Uterus (tissue), 4 donors: ENCODE results near the gene SH3TC1. TPM values are rescaled to one million over a fixed set of nuclear protein-coding genes. Genes with fewer than 3 reads are reported as not detected.

Experiments
- DNase-seq, 2 donors: peaks; one replicate each; pipeline ENCODE4 v3.0.0-alpha.2; 2019 to 2020
- H3K27ac ChIP-seq, 2 donors: fragments of 200-600 bp; sonication (generic); 1 replicate in 1 of 2; 2 replicates in 1 of 2; pipeline ENCODE4 v1.5.1; 2016 to 2018
- H3K27me3 ChIP-seq, 2 donors: fragments of 200-600 bp; sonication (generic); one replicate each; pipeline ENCODE4 v1.5.1; 2018 to 2019; ENCODE audit warnings: control low read depth in 1 of 2
- H3K36me3 ChIP-seq, 2 donors: fragments of 200-600 bp; sonication (generic); one replicate each; pipeline ENCODE4 v1.5.1; 2019; ENCODE audit warnings: control low read depth in 1 of 2
- H3K4me1 ChIP-seq, 2 donors: fragments of 200-600 bp; sonication (generic); one replicate each; pipeline ENCODE4 v1.5.1; 2018 to 2019; ENCODE audit warnings: control low read depth in 1 of 2
- H3K4me3 ChIP-seq, 2 donors: fragments of 200-600 bp; sonication (generic); 1 replicate in 1 of 2; 2 replicates in 1 of 2; pipeline ENCODE4 v1.5.1; 2018 to 2019; ENCODE audit warnings: mild to moderate bottlenecking in 1 of 2
- H3K9me3 ChIP-seq, 2 donors: fragments of 200-600 bp; sonication (generic); one replicate each; pipeline ENCODE4 v1.5.1; 2019; ENCODE audit warnings: control low read depth in 1 of 2
- POLR2A ChIP-seq, 2 donors: fragments of 450-650 bp; IDR thresholded peaks; one replicate each; pipeline ENCODE4 v1.6.1; 2016; ENCODE audit warnings: antibody characterized with exemption in 2 of 2, mild to moderate bottlenecking in 1 of 2, moderate library complexity in 1 of 2
- intact Hi-C: fragments of 100-400 bp; cut with DNase I; formaldehyde crosslinking; loops from one replicate; pipeline ENCODE4 v1.15.1; 2023; ENCODE audit warnings: low total_unique reads
- total RNA-seq, 4 donors: library from RNA; depleted of rRNA in 3 of 4; stranded (reverse); fragments of >200 nt in 3 of 4; gene quantifications; one replicate each; pipeline versions ENCODE4 v1.1.0 to v1.2.4, GENCODE V29; 2014 to 2023
- TF ChIP-seq, protein P1 (sequence below), 4 experiments: fragments of 200-600 bp in 2 of 4; fragments of 450-650 bp in 2 of 4; sonication (generic) in 2 of 4; IDR thresholded peaks; one replicate each; pipeline ENCODE4 v1.5.1; 2016 to 2019; ENCODE audit warnings: antibody characterized with exemption in 4 of 4, mild to moderate bottlenecking in 2 of 4, moderate library complexity in 1 of 4
- donor health status: DM: yes; HTN: yes; CAD: no.

Gene SH3TC1
- total RNA-seq, 4 donors from 2014 or later, result 5.1 to 16.4 (median 11.3) TPM

DNA sequence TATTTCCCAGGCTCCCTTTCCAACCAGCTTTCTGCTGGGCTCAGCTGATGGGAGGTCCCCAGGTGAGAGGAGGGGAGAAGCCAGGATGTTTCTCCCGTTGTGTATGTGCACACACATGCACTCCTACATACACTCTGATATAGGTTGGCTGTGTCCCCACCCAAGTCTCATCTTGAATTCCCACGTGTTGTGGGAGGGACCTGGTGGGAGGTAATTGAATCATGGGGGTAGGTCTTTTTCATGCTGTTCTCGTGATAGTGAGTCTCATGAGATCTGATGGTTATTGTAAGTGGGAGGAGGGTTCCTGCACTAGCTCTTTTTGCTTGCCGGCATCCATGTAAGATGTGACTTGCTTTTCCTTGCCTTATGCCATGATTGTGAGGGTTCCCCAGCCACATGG is 58.8 kb downstream of the SH3TC1 start:
- intact Hi-C loops, result no loop called here
- Histone ChIP-seq H3K27me3 (no peaks in the 10 kb centered on the region), H3K9me3 (no peaks in the 10 kb centered on the region), H3K36me3 (no peaks in the 10 kb centered on the region), H3K4me3 (no peak overlapping the region), H3K27ac (no peak overlapping the region), H3K4me1 (no peaks in the 10 kb centered on the region)
- no peak for TF ChIP-seq POLR2A (IDR thresholded peaks at IDR 0.05)
- TF ChIP-seq, protein P1, sequence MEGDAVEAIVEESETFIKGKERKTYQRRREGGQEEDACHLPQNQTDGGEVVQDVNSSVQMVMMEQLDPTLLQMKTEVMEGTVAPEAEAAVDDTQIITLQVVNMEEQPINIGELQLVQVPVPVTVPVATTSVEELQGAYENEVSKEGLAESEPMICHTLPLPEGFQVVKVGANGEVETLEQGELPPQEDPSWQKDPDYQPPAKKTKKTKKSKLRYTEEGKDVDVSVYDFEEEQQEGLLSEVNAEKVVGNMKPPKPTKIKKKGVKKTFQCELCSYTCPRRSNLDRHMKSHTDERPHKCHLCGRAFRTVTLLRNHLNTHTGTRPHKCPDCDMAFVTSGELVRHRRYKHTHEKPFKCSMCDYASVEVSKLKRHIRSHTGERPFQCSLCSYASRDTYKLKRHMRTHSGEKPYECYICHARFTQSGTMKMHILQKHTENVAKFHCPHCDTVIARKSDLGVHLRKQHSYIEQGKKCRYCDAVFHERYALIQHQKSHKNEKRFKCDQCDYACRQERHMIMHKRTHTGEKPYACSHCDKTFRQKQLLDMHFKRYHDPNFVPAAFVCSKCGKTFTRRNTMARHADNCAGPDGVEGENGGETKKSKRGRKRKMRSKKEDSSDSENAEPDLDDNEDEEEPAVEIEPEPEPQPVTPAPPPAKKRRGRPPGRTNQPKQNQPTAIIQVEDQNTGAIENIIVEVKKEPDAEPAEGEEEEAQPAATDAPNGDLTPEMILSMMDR (IDR thresholded peaks at IDR 0.05), result no peak
- DNase-seq, result no peak

DNA sequence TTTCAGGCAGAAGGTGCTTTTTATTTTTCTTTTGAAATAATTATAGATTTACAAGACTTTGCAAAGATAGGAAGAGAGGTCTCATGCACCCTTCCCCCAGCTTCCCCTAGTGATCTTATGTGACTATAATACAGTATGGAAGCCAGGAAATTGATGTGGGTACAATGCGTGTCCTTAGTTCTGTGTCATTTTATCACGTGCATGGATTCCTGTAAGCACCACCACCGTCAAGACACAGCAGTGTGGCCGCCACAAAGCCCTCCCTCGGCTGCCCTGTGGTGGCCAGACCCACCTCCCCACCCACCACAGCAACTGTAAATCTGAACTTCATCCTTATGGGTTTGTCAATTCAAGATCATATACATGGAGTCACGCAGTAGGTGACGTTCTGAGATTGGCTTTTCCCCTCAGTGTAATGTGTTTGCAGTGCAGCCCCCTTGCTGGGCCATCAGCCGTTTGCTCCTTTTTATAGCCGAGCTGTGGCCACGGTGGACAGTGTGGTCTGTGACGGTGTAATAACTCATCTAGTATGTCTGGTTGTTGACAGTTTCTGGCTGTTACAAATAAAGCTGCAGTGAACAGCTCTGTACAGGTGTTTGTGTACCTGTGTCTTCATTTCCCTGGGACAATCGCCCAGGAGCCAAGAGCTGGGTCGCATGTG is 59.6 kb downstream of the SH3TC1 start:
- TF ChIP-seq, protein P1 (IDR thresholded peaks at IDR 0.05), result no peak
- TF ChIP-seq POLR2A (IDR thresholded peaks at IDR 0.05), result no peak
- H3K27ac ChIP-seq, result no peak overlapping the region
- H3K36me3 ChIP-seq, result no peaks in the 10 kb centered on the region
- DNase-seq, result no peak
- no peaks in the 10 kb centered on the region for H3K27me3 ChIP-seq
- no peaks in the 10 kb centered on the region for H3K9me3 ChIP-seq
- H3K4me1 ChIP-seq, result no peaks in the 10 kb centered on the region
- no peak overlapping the region for H3K4me3 ChIP-seq
- intact Hi-C loops, result no loop called here

- Histone ChIP-seq H3K27ac (peak overlapping the region in 1 of 2 donors; percentile 30), H3K4me3 (no peak overlapping the region), H3K36me3 (no peaks in the 10 kb centered on the region), H3K4me1 (no peaks in the 10 kb centered on the region), H3K27me3 (no peaks in the 10 kb centered on the region), H3K9me3 (no peaks in the 10 kb centered on the region)
- no peak for DNase-seq
- intact Hi-C loops, result no loop called here
- TF ChIP-seq POLR2A (IDR thresholded peaks at IDR 0.05), result no peak
- TF ChIP-seq, protein P1 (IDR thresholded peaks at IDR 0.05), result no peak
These were observed 60.8 kb downstream of the SH3TC1 start for GRCh38 chr4:8259743-8260430.

DNA sequence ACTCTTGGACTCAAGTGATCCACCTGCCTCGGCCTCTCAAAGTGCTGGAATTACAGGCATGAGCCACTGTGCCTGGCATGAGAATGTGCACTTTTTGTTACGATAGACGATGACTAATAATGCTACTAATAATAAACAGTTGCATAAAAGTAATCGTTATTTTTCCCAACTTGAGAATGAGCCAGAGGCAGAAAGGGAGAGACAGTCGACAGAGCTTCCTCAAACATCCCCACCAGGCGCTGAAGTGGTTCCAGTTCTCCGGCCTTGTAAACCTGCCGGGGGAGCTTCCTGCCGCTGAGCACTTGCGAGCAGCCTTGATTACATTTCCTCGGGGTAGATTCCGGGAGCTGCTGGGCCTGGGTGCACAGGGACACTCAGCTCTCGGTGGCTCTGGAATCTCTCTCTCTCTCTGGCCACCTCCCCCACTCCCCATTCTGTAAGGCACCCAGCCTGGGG is 61.6 kb downstream of the SH3TC1 start:
- peak overlapping the region in 1 of 2 donors; percentile 30 for H3K27ac ChIP-seq
- TF ChIP-seq, protein P1 (IDR thresholded peaks at IDR 0.05), result no peak
- no peaks in the 10 kb centered on the region for H3K4me1 ChIP-seq
- no peak overlapping the region for H3K4me3 ChIP-seq
- DNase-seq, result peak; percentile 65 to 67
- intact Hi-C loops, result no loop called here
- no peaks in the 10 kb centered on the region for H3K27me3 ChIP-seq
- H3K36me3 ChIP-seq, result no peaks in the 10 kb centered on the region
- no peaks in the 10 kb centered on the region for H3K9me3 ChIP-seq

DNA sequence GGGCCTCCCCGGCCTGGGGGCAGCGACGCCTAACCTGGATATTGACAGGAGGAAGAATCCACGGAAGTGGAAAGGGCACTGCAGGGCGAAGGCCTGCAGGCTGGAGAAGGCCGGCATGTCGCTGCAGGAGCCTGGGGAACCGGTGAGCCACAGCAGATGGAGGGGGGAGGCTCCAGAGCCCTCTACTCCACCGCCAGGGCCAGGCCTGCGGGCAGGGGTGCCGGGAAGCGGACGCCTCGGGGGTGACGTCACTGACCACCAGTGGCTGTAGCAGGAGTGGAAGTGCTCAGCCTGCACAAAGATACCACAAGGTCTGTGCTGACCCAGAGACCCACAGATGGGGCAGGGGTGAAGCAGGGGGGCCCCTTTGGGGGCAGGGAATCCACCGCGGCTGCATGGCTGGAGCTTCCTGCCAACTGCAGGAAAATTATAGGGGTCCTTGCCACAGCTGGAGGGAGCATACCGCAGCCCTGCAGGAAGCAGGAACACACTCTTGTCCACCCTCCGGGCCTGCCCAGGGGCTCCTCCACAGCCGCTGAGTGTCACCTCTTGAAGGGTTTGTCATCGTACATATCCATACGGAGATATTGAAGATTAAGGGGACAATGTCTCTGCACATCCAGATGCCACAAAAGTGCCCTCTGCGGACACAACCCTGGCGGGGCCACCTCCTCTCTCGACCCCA is 62.9 kb downstream of the SH3TC1 start:
- no peaks in the 10 kb centered on the region for H3K4me1 ChIP-seq
- H3K9me3 ChIP-seq, result no peaks in the 10 kb centered on the region
- TF ChIP-seq, protein P1 (IDR thresholded peaks at IDR 0.05), result no peak
- TF ChIP-seq POLR2A (IDR thresholded peaks at IDR 0.05), result no peak
- H3K27ac ChIP-seq, result no peak overlapping the region
- intact Hi-C loops, result no loop called here
- no peaks in the 10 kb centered on the region for H3K36me3 ChIP-seq
- no peak overlapping the region for H3K4me3 ChIP-seq
- DNase-seq, result no peak
- no peaks in the 10 kb centered on the region for H3K27me3 ChIP-seq
